ENCODE data around the gene DICER1.
"Not testable (repeated sequence)": the region's sequence is repeated elsewhere in the genome, so short reads cannot be mapped to it uniquely, and the experiment has no call there.

Gene DICER1

DNA sequence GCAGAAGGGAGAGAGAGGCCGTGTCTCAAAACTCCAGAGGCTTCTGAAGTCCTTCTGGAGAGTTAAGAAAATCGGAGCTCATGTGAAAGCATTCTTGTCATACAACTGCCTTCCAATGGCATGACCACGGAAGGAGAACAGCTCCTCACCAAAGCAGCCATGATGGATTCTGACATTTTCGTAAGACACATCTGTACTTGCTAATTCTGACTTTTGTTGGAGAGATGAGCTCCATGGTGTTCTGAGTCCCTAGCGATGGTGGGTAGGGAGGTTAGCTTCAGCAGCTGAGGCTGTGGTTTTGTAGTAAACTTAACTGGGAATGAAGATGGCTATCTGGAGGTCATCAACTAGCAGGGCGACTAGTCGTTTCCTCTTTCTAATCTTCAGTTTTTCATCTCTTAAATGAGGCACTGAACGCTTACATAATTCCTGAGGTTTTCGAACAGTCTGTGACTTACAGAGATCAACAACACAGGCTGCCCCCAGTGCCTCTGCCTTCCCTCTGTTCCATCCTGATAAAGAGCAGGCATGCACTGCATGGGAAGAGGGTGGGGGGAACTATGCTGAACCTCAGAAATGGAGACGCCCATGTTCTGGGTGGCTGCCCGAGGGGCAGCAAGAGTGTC, 28.6 kb upstream of the DICER1 start:
- DNase-seq (ENCODE audit: low read depth): no peak

DNA sequence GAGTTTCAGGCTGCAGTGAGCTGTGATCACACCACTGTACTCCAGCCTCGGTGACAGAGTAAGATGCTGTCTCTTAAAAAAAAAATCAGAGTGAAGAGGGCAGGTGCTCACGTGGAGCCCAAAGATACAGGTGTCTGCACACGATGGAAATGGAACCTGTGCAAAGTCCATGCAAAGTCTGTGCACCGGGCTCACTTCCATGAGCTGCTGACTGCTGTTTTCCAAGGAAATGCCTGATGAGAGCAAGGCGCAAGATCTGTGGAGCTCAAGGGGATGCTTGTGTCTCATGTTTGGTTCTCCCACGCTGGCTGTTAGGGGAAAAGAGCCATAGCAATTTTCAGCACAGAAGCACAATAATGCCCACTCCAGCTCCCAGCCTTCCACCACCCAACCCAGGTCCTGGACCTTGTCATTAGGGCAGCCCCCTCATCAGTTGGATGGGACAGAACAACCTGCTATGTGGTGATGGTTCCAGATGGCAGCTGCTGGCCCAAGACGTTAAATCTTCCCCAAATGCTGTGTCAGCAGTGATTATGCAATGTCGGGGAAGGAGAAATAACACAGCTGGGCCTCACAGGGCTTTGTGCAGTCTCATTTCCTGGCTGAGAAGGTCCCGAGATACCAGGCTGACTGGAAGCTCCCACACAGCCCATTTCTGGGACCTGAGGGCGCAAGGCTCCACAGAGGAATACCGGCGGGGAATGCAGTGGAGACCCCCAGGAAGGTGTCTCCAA, 27.9 kb upstream of the DICER1 start:
- no peak for DNase-seq (ENCODE audit: low read depth)

DNA sequence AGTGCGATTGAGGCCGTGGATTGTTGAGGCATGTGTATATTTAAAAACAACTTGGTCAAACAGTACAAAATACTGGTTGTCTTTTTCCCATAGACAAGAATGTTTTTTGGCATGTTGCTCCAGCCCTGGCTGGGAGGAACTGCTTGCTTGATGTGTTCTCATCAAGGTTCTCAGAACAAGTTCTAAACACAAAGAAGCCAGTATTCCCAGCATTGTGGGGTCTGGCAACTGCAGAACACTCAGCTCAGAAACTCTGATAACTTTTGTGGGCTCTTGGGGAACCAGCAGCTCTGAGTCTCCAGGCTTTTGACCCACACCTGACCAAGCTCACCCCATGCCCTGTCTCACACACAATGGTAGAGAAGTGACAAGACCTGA, 27.1 kb upstream of the DICER1 start:
- DNase-seq (ENCODE audit: low read depth): no peak

DNA sequence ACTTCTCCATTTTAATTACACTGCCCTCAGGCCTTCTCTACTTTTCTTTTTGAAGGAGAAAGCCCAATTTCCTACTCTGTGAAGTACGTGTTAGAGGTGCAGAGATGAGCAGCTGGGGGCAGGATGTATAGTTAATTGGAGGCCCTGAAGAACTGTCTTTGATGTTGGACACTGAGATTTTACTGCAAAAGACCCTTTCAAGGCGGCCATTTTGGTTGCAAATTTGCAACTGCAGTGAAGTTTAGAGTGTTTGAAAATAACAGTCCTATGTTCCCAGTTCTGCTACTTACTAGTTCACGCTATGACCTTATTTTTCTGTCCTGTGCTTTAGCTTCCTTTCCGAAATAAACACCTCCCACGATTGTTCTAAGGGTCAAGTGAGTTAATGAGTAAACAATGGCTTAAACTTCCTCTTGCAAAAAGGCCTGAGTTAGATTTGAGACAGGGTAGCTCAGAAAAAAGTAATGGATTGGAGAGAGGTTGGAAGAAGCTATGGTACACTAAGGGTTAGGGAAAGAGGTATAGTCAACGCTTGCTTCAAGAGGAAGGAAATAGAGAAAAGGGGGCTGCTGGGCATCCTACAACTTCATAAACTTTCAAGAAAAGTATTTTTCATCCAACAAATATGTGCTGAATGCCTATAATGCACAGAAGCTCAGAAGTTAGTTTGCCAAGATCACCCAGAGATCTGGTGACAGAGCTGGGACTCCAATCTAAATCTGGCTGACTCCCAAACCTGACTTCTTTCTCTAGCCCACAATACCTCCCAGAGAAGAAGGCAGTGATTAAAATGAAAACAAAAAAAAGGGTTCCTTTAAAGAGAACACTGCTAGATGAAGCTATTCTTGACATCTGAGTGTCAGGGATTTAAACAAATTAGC, 26.4 kb upstream of the DICER1 start:
- no peak for DNase-seq (ENCODE audit: low read depth)

DNA sequence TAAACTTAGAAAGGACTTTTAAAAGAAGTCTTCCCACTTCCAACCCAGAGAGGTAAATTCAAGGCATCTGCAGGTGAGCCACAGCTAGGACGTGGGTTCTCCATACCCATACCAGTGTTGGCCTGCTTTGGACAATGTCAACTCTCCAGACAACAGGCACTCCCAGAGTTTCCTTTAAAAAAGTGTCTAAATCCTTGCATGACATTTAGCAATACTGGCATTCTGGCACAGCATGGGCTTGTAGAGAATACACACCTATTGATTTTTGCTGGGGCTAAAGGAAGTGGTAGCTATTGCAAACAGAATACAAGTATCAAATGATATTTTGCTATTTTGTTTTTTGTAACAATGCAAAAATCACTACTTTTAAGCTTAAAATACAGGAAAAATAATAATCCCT, 25.8 kb upstream of the DICER1 start:
- no peak for DNase-seq (ENCODE audit: low read depth)

DNA sequence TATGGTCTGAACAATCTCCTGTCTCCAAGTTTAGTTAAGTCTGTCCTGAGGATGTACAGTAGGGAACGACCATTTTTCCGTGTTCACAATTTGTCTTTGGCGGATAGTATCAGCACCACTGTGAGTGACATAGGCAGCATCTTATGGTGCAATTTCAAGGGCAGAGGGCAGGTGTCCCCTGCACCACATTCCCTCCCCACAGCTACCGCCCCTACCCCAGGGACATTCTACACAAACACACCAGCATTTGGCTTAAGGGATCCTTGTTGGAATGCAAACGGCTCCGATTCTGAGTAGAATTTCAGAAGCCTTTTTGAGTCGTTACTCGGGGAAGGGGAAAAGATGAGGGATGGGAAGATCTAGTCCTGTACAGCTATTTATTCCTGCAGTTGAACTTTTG, 25.1 kb upstream of the DICER1 start:
- DNase-seq (ENCODE audit: low read depth): no peak

DNA sequence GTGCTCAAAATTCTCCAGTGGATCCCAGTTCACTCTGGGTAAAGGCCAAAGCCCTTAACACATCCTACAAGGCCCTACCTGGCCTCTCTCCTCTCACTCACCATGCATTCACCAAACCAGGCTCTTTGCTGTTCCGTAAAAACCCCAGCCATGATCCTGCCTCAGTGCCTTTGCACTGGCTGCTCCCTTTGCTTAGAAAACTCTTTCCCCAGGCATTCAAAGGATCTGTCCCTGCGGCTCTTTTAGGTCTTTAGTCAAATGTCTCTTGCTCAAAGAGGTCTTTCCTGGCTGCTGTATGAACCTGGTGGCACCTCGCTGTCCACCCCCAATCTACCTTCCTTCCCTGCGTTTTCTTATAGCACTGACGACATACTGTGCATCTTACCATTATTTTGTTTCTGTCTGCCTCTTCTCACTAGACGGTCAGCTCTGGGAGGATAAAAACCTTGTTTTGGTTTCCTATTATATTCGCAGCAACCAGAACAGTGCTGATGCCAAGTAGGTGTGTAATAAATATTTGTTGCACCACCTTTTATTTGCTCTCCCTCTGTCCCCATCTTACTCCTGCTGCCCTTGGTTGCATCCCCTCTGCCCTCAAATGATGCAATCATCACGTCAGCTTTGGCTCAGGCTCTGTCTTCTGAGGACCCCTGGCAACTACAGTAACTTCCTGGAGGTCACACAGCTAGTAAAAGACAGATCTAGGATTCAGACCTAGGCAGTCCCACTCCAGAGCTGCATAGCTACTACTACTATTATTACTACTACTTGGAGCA, 23.8 kb upstream of the DICER1 start:
- no peak for DNase-seq (ENCODE audit: low read depth)

DNA sequence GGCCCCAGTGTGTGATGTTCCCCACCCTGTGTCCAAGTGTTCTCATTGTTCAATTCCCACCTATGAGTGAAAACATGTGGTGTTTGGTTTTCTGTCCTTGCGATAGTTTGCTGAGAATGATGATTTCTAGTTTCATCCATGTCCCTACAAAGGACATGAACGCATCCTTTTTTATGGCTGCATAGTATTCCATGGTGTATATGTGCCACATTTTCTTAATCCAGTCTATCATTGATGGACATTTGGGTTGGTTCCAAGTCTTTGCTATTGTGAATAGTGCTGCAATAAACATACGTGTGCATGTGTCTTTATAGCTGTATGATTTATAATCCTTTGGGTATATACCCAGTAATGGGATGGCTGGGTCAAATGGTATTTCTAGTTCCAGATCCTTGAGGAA, 18.3 kb upstream of the DICER1 start:
- DNase-seq (ENCODE audit: low read depth): not testable (repeated sequence)

DNA sequence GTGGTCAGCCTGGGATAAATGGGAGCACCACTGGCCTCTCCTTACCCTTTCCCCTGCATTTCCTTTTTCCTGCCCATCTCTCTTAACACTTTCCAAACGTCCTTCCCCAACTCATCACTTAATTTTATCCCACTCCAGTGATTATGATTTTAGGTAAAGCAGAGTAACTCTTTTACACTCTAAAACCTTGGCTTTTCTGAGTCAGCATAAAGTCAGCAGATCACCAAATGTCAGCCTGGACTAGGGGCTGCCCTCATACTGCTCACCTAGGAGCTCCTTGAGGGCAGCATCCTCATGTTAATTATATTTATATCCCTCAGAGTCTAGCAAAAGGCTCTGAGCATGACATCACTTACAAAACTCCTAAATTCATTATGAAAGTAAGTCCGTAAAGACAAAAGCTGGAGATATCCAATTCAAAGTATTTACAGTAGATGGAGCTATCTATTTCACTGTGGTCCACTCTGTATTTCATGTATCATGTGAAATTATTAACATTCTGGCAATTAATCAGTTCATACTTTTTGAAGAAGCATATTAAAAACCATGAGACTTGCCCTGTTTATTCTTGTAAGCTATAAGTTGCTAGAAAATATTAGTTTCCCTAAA, 17.0 kb upstream of the DICER1 start:
- no peak for DNase-seq (ENCODE audit: low read depth)

DNA sequence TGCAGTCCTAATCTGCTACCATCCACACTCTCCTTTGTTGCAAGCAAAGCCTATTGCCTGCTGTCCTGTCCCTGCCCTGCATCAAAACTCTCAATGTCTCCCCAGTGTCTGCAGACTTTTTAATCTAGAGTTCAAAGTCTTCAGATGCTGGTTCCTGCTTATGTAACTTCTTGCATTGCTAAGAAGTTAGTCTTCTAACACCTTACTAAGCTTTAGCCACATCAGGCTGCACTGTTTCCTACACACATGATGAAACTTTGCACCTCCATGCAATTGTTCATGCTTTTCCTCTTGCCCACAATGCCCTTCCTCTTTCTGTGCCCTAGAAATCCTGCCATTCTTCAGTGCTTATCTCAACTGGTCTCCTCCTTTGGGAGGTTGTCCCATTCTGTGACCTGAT, 16.2 kb upstream of the DICER1 start:
- DNase-seq (ENCODE audit: low read depth): no peak

DNA sequence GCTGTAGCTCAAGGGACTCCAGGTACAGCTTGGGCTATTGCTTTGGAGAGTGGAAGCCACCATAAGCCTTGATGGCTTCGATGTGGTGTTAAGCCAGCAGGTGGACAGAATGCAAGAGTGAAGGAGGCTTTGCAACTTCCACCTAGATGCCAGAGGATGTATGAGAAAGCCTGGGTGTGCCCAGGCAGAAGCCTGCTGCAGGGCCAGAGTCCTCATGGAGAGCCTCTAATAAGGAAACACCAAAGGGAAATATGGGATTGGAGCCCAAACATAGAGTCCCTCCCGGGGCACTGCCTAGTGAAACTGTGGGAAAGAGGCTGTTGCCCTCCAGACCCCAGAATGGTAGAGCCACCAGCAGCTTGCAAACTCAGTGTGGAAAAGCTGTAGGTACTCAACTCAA, 9.8 kb upstream of the DICER1 start:
- no peak for DNase-seq (ENCODE audit: low read depth)

DNA sequence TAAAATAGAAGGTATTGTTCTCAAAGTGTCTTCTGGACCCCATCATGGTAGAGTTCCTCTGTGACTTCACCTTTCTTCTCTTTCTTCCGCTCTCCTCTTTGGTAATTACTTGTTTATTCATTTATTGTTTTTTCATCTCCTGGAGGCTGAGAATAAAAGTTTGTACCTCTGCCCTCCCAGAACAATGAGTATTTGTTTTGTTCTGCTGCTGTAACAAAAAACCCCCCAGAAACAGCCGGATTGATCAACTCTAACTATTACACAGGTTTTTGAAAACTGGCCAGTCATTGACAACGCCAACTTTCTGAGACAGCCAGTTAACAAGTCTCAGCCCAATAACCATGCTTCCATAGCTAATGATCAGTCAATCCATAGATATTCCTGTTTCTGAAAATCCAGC, 8.2 kb upstream of the DICER1 start:
- DNase-seq (ENCODE audit: low read depth): no peak

DNA sequence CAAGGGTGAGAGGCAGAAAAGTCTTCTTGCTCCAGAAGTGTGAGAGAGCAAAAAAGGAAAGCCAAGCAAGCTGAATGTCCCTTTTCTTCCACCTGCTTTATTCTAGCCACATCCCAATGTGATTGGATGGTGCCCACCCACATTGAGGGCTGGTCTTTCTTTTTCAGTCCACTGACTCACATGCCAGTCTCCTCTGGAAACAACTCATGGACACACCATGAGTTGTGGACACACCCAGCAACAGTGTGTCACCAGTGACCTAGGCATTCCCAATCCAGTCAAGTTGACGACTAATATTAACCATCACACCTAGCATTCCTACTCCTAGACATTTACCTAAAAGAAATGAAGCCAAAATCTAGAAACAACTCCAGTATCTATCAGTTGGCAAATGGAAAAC, 7.2 kb upstream of the DICER1 start:
- no peak for DNase-seq (ENCODE audit: low read depth)

DNA sequence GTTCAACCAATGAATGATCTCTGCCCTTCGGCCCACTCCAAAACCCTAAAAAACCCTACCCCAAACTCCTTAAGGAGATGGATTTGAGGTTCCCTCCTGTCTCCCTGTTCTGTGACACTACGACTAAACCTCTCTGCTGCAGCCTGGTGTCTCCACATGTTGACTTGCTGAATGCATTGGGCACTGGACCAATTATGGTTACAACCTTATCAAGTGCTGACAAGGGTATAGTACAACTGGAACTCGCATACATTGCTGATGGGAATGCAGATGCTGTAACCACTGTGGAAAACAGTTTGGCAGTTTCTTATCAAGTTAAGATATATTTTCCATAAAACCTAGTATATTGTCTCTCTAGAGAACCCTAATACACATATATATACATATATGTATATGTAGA, 6.3 kb upstream of the DICER1 start:
- DNase-seq (ENCODE audit: low read depth): no peak

DNA sequence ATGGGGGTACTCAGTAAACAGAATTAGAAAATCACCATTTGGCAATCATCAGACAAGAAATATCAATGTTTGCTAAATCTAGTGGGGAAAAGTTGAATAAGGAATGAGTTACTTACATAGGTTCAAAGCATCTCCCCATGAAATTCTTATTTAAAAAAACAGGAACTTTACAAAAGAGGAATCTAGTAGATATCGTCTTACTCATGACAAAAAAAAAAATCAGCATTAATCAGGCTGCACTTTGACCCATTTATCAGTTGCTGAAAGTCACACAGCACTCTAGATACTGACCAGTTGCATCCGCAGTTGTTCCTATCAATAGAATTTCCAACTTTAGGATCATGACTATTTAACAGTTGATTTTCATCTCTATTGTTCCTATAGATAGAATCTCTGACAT, 5.8 kb upstream of the DICER1 start:
- no peak for DNase-seq (ENCODE audit: low read depth)

DNA sequence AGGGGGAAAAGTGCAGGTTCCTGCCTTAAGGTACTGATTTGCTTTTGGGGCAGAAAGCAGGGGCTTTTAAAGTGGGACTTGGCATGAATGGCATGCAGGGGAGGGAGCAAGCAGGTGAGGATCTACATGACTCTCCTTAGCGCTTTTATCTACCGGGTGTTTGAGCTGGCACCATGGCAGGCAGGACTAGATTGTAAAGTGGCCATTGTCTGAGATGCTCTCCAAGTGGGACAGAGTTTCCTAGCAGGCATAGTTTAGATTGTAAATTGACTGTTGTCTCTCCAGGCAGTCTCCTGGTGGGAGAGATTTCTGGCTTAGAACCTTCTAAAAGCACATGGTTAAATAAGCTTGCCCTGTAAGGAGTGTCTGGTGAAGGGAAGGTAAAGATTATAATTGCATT, 5.3 kb upstream of the DICER1 start:
- no peak for DNase-seq (ENCODE audit: low read depth)

DNA sequence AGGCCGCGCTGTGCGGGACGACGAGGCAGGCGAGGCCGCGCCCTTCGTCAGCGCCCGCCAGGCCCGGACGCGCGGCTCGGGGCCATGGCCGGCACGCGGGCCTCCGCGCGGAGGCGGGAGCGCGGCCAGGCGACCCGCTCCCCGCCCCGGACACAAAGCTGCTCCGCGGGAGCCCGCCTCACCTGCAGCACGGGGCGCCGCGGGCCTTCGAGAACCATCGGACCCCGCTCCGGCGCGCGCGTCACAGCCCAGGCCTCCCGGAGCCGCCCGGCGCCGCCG, 342 bp downstream of the DICER1 start:
- no peak for DNase-seq (ENCODE audit: low read depth)

DNA sequence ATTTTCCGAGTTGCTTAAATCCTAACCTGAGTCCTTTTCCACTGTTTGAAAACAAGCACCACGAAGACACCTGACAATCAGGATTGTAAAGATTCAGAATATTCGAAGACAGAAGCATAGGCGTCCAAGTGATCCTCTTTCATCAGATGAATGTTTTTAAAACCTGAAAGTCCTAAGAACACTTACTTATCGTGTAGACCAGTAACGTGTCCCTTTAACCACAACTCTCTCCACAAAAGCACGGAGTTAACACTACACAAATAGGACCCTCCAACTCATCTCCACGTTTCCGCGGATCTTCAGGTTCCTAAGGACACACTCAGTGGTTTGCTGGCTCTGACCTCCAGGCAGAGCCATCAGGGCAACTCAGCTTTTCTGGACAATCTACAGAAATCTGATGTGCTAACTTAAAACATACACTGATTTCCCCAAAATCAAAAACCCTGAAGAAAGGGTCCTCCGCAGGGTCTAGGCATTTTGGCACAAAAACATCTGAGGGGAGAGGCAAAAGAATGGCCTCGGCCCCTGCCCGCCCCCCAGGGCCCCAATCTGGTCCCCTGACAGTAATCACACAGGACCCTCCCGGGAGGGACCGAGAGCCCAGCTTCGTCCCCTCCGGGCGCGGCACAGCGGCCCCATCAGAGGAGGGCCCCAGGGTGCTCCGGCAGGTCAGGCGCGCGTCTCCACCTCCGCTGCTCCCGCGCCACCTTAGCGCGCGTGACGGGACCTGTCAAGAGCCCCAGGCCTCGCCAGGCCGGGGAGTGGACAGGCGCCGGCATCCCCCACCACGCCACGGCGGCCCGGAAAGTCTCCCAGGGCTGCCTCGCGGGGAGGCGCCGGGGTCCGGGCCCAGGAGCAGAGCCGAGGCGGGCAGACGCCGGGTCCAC, 925 bp downstream of the DICER1 start:
- peak; percentile 9 for DNase-seq (ENCODE audit: low read depth)

DNA sequence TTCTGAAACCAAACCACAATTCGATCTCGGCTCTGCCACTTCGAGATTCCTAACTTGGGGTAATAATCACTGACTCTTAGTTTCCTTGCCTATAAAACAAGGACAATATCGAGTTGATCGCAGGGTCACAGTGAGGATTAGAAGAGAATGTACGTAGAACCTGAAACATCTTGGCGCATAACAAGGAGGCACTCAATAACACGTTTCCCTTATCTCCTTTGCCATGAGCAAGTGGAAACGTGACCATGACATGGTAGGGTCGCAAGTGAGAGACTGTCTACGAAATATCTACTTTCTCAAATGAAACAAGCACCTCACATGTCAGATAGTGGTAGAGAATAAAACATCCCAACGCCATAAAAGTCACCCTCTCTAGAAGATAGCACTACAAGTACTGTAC, 2.3 kb downstream of the DICER1 start:
- DNase-seq (ENCODE audit: low read depth): no peak

DNA sequence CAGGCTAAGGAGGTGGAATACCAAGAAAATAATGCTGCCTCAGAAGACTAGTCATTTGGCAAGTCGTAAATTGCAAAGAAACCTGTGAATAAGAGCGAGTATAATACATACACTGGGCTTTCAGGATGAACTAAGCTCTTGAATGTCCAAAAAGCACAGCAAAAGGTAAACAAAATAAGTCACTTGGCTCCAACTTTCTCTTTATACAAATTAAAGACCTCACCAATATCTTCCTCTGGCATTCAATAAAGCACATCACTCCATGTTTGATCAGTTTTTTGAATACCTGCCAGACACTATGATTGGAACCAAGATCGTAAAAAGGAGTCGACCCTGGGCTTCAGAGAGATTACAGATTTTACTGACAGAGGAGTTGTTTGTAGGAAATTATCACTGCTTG, 3.5 kb downstream of the DICER1 start:
- DNase-seq (ENCODE audit: low read depth): no peak

DNA sequence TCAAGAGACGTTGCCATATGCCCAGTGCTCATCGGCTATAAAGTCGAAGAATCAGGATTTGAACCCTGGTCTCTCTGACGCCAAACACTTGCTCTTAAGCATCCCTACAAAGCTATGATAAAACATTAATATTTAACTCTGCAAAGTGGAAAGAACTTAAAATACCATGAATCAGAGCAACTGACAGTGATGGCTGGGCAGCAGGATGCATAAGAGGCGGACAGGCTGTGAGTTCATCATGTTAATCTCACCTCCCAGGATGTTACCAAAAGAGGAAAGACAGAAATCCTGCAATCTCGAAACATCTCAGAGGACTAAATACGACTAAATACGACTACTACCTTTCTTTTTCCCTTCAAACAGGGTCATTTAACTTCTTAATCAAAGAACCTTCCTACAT, 5.8 kb downstream of the DICER1 start:
- no peak for DNase-seq (ENCODE audit: low read depth)
